ENCODE data around the gene SLC25A44.
A peak's percentile ranks its signal among the peaks of the same experiment; 100 is the strongest.

The SLC25A44 gene

GRCh38 chr1:156193488-156194299, at the start of gene SLC25A44:
TSS of gene SLC25A44 (plus strand) at chr1:156194104. CDS start at chr1:156199848, 5,744 bp downstream.
- peak; percentile 97 for DNase-seq (ENCODE audit: low read depth)
- peak within 1 kb of the TSS; percentile 90 for H3K4me3 ChIP-seq (ENCODE audit: control insufficient read depth, low read depth, low read length)
- peak; percentile 57 for TF ChIP-seq CTCF (IDR thresholded peaks at IDR 0.05; ENCODE audit: control insufficient read depth, insufficient read depth, low read depth, low read length, missing control alignments)

DNA sequence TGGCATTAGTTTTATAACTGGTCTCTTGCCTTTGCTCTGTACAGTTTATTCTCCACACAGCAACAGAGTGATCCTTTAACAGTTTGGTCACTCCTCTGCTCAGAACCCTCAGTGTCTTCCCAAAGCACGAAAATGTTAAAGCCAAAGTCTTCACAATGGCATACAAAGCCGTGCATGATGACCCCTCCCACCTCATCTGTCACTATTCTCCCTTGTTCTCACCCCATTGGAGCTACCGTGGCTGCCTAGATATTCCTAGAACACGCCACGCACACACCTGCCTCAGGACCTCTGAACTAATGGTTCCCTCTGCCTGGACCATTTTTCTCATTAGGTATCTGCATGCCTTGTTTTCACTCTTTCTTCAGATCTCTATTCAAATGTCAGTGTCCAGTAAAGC, 49.2 kb upstream of the SLC25A44 start:
- TF ChIP-seq CTCF (IDR thresholded peaks at IDR 0.05; ENCODE audit: control insufficient read depth, insufficient read depth, low read depth, low read length, missing control alignments), result no peak
- no peak overlapping the region for H3K4me3 ChIP-seq (ENCODE audit: control insufficient read depth, low read depth, low read length)
- DNase-seq (ENCODE audit: low read depth), result no peak

DNA sequence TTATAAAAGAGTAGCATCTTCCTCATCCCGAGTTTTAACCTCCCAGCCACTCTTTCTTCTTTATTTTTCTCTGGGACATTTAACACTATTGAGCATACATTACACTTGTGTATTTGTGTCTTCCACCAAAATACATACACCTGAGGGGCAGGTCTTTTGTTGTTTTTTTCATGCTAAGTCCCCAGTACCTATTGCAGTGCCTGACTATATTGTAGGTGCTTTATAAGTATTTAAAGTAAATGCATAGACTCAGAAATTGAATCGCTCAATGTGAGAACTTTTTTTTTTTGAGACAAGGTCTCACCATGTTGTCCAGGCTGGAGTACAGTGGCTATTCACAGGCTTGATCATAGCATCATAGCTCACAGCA, 48.3 kb upstream of the SLC25A44 start:
- no peak for TF ChIP-seq CTCF (IDR thresholded peaks at IDR 0.05; ENCODE audit: control insufficient read depth, insufficient read depth, low read depth, low read length, missing control alignments)
- no peak overlapping the region for H3K4me3 ChIP-seq (ENCODE audit: control insufficient read depth, low read depth, low read length)
- DNase-seq (ENCODE audit: low read depth), result no peak

GRCh38 chr1:156146020-156146768, 47.7 kb upstream of the SLC25A44 start:
- DNase-seq (ENCODE audit: low read depth), result peak; percentile 90
- H3K4me3 ChIP-seq (ENCODE audit: control insufficient read depth, low read depth, low read length), result no peak overlapping the region
- TF ChIP-seq CTCF (IDR thresholded peaks at IDR 0.05; ENCODE audit: control insufficient read depth, insufficient read depth, low read depth, low read length, missing control alignments), result peak; percentile 69

DNA sequence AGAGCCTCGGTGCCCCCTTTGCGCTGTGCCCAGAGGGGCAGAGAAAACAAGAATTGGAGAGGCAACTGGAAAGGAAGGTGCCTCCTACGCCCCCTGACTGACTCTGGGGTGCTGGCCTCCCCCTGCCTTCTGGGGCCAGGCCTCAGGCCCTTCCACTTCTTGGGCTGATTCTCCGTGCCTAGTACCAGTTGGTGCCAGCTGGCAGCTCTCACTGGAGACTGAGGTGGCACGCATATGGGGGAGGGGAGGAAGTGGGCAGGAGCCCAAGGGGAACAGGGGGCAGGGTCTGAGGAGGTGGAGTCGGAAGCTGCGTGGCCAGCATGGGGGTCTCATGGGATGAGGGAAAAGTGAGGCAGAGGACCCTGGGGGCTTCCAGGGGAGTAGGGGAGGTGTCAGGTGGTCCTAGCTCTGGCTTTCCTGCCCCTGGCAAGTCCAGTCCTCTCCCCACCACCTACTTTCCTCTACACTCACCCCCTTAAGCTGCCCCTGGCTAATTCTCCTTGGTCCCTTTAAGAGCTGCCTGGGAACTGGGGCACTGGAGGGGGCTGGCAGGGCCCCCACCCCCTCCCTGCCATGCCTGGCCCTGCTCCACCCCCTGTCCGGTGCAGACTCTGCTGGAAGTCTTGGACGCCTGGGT, 47.0 kb upstream of the SLC25A44 start:
- no peak for DNase-seq (ENCODE audit: low read depth)
- no peak for TF ChIP-seq CTCF (IDR thresholded peaks at IDR 0.05; ENCODE audit: control insufficient read depth, insufficient read depth, low read depth, low read length, missing control alignments)
- H3K4me3 ChIP-seq (ENCODE audit: control insufficient read depth, low read depth, low read length), result no peak overlapping the region

GRCh38 chr1:156148216-156148615, 45.7 kb upstream of the SLC25A44 start:
- no peak for DNase-seq (ENCODE audit: low read depth)
- TF ChIP-seq CTCF (IDR thresholded peaks at IDR 0.05; ENCODE audit: control insufficient read depth, insufficient read depth, low read depth, low read length, missing control alignments), result no peak
- H3K4me3 ChIP-seq (ENCODE audit: control insufficient read depth, low read depth, low read length), result no peak overlapping the region

Data from AG09309 (cell line).